T-helper 9 cell (primary cell): ENCODE results near the gene SLC8A1.

Source experiments
- DNase-seq: peaks from one replicate; pipeline ENCODE4 v3.0.0-alpha.2; 2020

SLC8A1 gene

DNA sequence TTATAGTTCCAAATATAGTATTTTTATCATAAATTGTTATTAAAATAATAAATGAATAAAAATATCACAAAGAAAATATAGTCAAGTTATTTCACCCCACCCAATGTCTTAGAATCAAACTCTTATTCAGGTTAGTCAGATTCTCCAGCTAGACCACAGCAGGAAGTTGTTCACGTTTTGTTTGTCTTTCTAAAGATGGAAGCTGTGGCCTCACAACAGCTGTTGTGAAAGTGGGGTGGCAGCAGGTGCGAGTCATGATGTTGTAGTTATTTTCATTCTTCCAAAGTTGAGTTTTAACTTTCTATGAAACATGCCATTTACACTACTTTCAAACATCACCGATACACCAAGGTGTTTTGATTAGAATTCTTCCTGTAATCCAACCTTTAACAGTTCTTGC, 272.9 kb downstream of the SLC8A1 start:
- no peak for DNase-seq

DNA sequence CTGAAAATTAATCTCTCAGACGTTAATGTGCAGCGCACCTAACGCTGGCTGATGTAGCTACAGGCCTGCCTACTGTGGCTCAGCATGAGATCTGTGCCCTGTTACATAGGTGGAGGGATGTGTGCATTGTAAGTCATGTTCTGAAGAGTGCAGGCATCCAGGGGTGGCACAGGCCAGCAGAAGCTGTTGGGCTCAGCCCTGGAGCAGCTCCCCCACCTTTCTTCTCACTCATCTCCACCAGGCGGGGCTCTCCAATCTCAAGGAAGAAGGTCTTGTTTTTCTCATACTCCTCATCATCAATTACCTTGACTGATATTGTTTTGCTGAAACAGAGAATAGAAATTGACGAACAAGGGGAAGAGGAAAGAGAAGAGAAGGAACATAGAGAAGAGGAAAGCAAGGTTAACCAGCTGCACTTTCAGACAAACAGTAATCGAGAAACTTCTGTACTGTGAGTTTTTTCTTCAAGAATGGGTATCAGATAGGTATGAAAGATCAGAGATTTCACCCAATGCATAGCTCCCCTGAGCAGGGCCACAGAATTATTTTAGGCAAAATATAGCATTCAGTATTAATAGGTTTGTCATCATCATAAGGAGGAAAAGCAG, 273.6 kb downstream of the SLC8A1 start:
- DNase-seq: no peak

DNA sequence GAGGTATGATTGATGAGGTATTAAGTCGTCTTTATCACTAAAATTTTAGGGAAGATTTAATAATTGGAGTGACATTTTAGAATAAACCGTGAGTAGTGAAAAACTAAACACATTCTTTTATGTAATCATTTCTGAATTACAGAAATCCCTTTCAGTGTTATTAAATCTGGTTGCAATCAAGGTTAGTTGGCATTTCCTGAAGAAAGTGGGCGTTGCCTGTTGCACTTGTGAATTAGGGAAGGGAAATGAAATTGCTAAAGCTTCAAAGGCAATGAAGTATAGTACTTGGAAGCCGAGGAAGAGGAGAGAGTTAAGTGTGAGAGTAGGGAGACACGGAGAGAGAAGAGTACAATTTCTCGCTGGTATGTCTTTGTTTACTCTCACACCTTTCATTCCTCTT, 274.5 kb downstream of the SLC8A1 start:
- DNase-seq: no peak

DNA sequence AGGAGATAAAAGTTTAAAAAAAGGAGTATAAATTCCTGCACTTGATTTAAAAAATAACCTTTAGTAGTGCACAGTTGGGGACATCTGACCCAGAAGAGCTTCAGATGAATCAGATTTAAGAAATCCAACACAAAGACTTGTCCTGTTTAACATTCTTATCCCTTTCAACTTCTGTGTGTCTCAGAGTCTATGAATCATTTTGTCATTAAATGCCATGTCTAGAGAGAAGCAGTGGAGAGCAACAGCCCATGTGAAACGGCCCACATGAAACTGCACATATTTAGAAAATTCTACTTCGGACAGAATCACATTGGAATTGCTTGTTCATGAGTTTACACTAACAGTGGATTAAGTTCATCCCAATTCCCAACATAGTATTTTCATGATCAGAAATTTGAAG, 278.6 kb downstream of the SLC8A1 start:
- no peak for DNase-seq

DNA sequence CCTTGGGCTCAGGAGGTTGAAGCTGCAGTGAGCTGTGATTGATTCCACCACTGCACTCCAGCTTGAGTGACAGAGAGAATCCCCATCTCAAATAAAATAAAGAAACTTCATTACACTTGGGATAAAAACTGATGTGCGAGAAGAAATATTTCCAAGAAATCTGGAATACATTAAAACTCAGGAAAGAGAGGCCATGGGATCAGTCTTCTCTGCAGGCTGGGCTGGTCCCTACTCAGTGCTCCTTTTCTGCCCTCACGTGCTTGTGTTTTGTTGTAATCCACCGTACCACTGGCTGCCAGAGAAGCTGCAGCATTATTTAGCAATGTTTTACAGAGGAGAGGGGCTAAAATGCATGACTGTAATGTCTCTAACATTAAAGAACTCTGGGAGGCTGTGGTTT, 282.0 kb downstream of the SLC8A1 start:
- DNase-seq: no peak

DNA sequence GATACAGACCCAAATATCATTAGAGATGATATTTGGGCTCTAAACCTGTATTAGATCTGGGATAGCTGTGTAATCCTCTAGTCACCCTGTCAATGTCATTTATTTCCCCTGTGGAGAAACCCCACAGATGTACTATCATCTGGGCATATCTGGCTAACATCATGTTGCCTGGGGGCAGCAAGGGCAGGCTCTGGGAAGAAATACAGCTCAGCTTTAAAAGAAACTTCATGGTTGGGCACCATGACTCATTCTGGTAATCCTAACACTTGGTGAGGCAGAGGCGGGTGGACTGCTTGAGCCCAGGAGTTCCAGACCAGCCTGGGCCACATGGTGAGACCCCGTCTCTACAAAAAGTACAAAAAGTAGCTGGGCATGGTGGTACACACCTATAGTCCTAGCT, 282.5 kb downstream of the SLC8A1 start:
- DNase-seq: no peak

DNA sequence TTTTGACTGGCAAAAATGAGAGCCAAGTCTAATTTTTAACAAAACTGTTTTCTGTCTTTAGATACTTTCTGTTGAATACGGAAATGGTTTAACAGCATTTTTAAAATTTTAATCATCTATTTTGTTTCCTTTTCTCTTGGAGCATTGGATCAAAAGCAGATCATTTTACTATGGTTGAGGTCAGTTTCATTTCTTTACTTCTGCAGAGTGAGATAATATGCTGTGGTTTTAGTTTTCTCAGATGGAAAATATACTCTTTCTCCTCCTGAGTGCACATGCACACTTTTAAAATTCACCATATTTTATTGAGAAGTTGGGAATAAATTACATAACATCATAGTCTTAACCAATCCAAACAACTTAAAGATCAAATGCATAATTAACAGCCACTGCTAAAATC, 283.3 kb downstream of the SLC8A1 start:
- DNase-seq: no peak

DNA sequence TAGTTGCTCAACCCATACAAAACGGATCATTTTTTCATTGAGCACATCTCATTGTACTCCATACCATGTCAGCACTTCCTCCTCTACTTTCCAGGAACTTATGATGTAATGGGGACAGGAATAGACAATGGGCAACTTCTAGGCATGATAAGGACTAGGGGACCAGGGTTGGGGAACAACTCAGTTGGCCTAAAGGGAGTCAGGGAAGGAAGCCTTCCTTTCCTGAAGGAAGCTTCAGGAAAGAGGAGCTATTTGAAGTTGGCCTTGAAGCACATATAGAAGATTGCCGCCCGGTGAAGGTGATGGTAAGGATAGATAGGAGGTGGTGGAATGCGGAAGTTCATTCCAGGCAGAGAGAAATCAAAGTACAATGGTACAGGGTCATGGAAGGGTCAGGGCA, 283.9 kb downstream of the SLC8A1 start:
- DNase-seq: no peak

- no peak for DNase-seq
Observed at GRCh38 chr2:40166006-40166405, 285.9 kb downstream of the SLC8A1 start.

DNA sequence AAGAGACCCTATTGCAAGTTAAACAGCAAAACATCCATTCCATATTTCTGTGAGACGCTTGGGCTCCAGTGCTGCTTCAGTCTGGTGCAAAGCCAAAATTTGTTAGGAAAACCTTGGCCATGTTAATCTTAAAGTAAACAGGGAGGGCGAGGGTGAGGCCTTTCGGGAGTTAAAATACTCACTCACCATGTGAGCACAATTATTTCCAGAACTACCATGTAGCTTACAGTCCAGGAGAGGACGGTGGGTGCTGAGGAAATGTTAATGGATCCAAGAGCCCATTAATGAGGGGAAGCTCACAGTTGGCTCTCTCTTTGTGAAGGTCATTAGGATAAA, 286.4 kb downstream of the SLC8A1 start:
- no peak for DNase-seq

DNA sequence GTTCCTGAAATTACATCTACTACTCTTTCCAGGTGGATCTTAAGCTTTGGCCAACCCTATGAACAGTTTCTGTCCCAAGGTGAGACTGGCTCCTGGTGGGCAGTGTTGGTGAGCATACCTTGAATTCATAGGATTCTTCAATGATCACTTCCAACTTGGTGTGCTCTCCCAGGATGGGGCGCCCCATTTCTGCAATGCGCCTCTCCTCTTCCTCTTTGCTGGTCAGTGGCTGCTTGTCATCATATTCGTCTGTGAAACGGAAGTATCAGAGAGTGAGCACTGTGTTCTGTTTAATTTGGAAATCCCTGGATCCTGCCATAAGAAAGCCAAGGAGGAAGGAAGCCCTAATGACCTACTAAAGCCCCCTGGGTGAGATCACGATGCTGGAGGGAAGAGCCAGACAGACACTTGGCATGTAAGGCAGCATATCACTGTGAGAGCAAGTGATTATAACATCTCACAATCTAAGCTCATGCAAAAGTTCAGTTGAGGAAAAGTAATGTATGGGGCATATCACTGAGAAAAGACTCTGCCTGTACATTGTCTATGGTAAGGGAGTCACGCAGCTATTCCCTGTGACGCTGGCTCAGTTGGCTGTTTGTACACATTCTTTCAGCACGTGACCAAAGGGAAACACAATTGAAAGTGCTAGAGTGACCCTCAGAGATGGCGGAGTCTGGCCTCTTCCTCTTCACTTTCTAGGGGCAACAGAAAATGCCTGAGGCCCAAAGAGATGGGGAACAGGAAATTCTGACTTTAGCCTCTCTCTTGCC, 287.0 kb downstream of the SLC8A1 start:
- no peak for DNase-seq

DNA sequence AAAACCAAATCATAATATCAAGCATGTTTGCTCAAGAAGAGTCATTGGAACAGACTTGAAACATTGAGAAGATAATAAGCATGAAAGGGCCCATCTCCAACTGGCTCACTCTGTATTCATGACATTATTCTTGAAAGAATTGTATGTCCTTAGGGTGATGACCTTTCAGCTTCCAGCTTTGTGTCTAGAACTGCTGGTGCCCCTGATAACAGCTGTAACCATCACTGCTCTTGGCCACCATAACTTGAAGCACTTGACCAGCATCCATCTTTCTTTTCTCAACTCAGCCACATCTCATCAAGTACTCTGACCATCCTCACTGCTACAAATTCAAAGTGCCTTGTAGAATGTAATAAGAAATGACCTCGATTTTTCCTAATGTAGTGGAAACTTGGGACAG, 289.9 kb downstream of the SLC8A1 start:
- no peak for DNase-seq

DNA sequence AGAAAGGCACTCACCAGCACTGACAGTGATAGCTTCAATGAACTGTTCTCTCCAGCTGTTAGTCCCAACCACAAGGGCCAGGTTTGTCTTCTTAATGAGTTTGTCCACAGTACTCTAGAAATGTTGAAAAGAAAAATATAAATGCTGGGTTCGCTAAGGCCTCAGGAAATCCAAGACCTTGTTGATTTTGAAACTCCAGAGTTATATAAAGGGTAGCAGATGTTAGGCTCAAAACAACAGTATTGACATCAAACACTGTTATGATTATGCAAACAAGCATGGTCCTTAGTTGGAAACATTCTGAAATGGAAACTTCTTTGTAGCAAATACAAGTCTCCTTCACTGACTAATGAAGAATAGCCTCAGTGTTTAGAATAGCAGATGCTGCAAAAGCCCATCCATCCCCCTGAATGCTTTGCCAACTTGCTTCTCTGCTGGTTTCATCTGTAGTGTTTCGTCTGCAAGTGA, 291.1 kb downstream of the SLC8A1 start:
- no peak for DNase-seq

DNA sequence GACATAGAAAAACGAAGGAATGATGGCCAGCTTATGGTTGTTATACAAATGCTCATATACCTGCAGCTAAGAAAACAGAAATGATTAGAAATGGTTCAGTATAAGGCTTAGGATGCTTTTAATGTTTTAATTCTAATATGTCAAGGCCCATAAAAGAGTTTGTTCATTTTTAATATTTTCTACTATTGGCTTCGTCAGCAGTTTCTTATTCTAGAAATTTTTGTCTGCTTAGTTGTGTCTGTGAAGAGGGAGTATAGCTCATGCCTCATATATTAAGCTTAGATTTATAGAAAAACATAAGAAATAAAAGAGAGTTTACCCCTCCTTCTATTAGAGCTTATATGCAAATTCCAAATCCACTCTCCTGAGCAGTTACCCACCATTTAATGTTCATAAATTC, 292.6 kb downstream of the SLC8A1 start:
- DNase-seq: no peak

DNA sequence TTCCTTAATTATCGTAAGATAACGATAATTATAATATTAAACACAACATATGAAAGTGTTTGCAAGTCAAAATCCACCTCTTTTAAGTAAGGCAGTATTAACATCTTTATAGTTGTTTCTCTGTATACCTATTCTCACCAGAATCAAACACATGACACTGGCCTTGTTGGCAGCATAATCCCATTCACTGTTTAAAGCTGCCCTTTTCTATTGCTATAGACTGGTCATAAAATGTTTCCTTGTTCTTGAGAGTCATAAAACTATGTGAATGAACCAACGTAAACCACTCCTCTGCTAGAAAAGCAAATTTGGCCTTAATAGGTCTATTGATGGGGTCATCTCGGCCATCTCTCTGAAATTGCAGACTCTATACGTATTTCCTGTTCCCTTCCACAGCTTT, 293.1 kb downstream of the SLC8A1 start:
- no peak for DNase-seq

- no peak for DNase-seq
Observed at GRCh38 chr2:40155728-40156127, 296.2 kb downstream of the SLC8A1 start.

GRCh38 chr2:40150266-40150665, 301.6 kb downstream of the SLC8A1 start:
- no peak for DNase-seq

DNA sequence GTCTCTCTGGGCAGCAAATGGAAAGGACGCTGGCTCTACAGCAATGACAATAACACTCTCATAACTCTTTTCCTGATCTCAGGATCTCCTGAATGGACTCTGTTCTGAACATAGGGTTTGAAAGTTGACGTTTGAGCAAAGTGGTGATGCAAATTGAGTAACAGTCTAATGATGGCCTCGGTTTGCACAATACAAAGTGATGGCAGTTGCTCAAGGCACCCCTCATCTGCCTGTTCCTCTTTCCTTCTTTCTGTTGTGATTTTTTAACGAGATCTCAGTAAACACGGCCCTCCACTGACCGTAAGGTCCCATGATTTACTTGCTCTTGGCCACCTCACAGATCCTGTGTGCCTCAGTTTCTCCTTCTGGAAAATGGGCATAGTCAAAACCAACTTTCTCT, 303.6 kb downstream of the SLC8A1 start:
- DNase-seq: no peak

- DNase-seq: no peak
Observed at GRCh38 chr2:40147360-40147759, 304.5 kb downstream of the SLC8A1 start.

DNA sequence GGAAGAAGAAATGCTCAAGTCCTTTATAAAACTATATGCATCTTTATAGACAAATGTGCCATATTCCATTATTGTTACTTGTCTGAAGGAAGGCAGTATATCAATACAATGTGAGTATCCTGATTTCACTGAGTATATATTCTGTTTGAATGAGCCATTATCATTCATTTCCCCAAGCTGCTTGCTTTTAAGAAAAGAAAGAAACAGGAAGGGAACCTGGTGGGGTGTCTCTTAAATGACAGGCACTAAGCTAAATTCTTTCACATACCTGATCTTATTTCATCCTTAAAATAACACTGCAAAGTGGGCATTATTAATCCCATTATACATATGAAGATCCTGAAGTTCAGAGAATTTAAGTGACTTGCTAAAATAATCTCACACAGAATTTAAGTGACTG, 307.9 kb downstream of the SLC8A1 start:
- DNase-seq: no peak

GRCh38 chr2:40138314-40138713, 313.6 kb downstream of the SLC8A1 start:
- no peak for DNase-seq

DNA sequence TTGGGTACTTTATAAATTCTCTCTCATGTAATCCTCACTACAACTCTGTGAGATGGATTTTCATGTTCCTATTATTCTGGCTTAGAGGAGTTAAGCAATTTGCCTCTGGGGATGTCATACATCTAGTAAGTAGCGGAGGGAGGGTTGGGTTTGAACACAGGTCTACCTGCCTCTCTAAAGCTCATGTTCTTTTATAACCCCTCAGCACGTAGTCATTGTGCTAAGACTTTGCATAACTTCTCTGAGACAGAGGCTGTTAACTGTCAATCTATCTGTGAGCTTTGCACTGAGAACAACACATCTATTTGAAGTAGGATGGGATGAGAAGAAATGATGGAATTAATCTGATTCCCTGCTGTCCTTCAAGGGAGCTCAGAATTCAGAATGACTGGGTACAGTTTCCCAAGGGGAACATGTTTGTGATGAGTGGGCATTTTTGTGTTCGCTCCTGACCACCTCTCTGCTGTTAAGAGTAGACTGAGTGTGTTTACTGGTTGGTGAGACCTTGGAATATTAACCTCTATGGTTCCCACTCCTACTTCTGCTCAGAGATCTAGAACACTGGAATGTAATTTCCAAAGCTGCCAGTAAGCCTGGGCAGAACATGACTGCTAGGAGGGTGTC, 320.7 kb downstream of the SLC8A1 start:
- no peak for DNase-seq

DNA sequence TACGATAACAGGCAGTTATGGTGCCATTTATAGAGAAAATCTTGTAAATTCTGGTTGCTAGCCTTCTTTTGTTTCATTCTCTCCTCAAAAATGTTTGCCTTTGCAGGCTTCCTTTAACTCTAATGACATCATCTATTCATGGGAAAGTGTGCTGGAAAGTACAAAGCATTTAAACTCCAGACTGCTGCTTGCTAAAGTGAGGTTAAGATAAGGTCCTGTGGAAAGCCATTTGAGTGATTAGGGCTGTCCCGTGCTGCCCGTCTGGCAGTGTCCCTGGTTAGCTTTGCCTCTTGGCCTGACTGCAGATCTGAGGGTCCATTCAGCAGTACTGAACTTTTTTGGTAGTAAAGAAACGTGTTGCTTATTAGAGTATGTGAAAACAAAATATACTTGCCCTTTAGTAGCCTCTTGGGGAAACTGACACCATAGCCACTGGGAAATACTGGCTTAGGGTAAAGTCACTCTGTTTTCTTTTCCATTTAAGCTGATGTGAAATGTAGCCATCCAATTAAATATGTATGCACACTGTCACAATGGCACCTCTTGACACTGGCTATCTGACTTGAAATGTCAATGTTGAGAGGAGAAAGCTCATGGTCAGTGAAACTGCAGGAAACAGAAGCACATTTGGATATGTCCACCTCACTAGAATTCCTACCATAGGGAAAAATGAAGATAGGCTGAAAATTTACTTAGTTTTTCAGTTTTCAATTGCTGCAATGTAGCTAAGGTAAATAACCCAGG, 321.5 kb downstream of the SLC8A1 start:
- DNase-seq: no peak

DNA sequence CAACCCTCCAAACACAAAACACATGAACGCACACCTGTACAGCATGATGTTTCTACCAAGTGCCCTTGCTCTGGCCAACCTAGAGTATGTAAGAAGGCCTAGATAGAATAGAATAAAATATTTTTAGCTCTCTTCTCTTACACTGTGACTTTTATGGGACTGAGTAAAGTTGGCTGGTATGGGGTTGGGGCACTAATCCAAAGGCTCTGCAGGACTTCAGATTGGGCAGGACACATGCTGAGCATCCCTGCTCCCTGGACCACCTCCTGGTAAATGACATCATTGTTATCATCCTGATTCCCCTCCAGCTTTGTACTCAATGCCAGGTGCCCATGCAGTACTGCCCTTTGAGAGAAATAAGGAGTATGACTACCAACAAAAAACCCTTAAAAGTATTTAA, 322.2 kb downstream of the SLC8A1 start:
- DNase-seq: no peak
